IMR-90 (cell line): ENCODE measurements around the gene LTBP1. TPM values are rescaled to one million over a fixed set of nuclear protein-coding genes. Genes with fewer than 3 reads are reported as not detected.

Experiments
- ATAC-seq: fragments of 200-7000 bp; cut with Tn5 transposase; 2 replicates; pipeline ENCODE4 v1.9.1; 2020; ENCODE audit warnings: low read depth, mild to moderate bottlenecking, moderate library complexity
- BruUV-seq: library from RNA; stranded (reverse); fragments of 400-500 nt; replicated peaks from 2 replicates; lab custom pipeline; 2021; lab: Mats Ljungman, UMichigan
- CTCF ChIA-PET: fragments of 300-600 bp; formaldehyde crosslinking; extraction: SDS; loops from one replicate; lab custom pipeline; 2021; ENCODE audit warnings: antibody characterized with exemption; lab: Yijun Ruan, JAX
- POLR2A ChIA-PET: fragments of 300-600 bp; sonication (Branson Sonifier 250); formaldehyde crosslinking; loops from one replicate; lab custom pipeline; 2022; ENCODE audit warnings: antibody characterized with exemption; ENCODE audit not compliant: unreplicated experiment; lab: Charles Lee
- DNase-seq: peaks from one replicate; pipeline ENCODE4 v3.0.0; 2013
- H2AFZ ChIP-seq: replicated peaks from 2 replicates; pipeline ENCODE3; 2013; ENCODE audit warnings: low read length, mild to moderate bottlenecking; ENCODE audit not compliant: poor library complexity
- H2AK5ac ChIP-seq: 2 replicates; pipeline ENCODE4 v1.6.1; 2013; ENCODE audit warnings: low read depth, low read length, inconsistent platforms
- H2AK9ac ChIP-seq: replicated peaks from 2 replicates; pipeline ENCODE3; 2013; ENCODE audit warnings: mild to moderate bottlenecking, low read depth, low read length, moderate library complexity; ENCODE audit not compliant: poor library complexity
- H2BK120ac ChIP-seq: 2 replicates; pipeline ENCODE4 v1.6.1; 2013; ENCODE audit warnings: low read depth, low read length, inconsistent platforms
- H2BK15ac ChIP-seq: 3 replicates; pipeline ENCODE4 v1.6.1; 2013; ENCODE audit warnings: low read depth, low read length, inconsistent platforms
- H2BK20ac ChIP-seq: 2 replicates; pipeline ENCODE4 v1.6.1; 2013; ENCODE audit warnings: low read depth, mild to moderate bottlenecking, inconsistent platforms, low read length, moderate library complexity
- H2BK5ac ChIP-seq: 2 replicates; pipeline ENCODE4 v1.6.1; 2013; ENCODE audit warnings: mild to moderate bottlenecking, low read depth, low read length, inconsistent platforms; ENCODE audit not compliant: poor library complexity, severe bottlenecking
- H3K14ac ChIP-seq: replicated peaks from 2 replicates; pipeline ENCODE4 v1.6.1; 2013; ENCODE audit warnings: low read depth, low read length, inconsistent platforms
- H3K18ac ChIP-seq: 2 replicates; pipeline ENCODE4 v1.6.1; 2013; ENCODE audit warnings: low read depth, low read length, control low read depth
- H3K23ac ChIP-seq: 2 replicates; pipeline ENCODE4 v1.6.1; 2013; ENCODE audit warnings: low read depth, low read length, inconsistent platforms
- H3K27ac ChIP-seq: 2 replicates; pipeline ENCODE4 v1.5.1; 2013; ENCODE audit warnings: mild to moderate bottlenecking, control low read depth, low read length; ENCODE audit not compliant: insufficient read depth
- H3K27me3 ChIP-seq: 2 replicates; pipeline ENCODE4 v1.6.1; 2013; ENCODE audit warnings: low read length; ENCODE audit not compliant: control insufficient read depth, insufficient read depth
- H3K36me3 ChIP-seq: 2 replicates; pipeline ENCODE4 v1.6.1; 2013; ENCODE audit warnings: low read length, mixed read lengths; ENCODE audit not compliant: control insufficient read depth, insufficient read depth
- H3K4ac ChIP-seq: 2 replicates; pipeline ENCODE4 v1.6.1; 2013; ENCODE audit warnings: low read depth, low read length, inconsistent platforms
- H3K4me1 ChIP-seq: 2 replicates; pipeline ENCODE4 v1.6.1; 2013; ENCODE audit warnings: low read length, mixed read lengths; ENCODE audit not compliant: control insufficient read depth, insufficient read depth
- H3K4me2 ChIP-seq: 2 replicates; pipeline ENCODE4 v1.6.1; 2013; ENCODE audit warnings: low read depth, mild to moderate bottlenecking, control low read depth, low read length, moderate library complexity
- H3K4me3 ChIP-seq: 2 replicates; pipeline ENCODE4 v1.5.1; 2013; ENCODE audit warnings: low read depth, mild to moderate bottlenecking, control low read depth, low read length, moderate library complexity; ENCODE audit not compliant: insufficient read depth
- H3K56ac ChIP-seq: 2 replicates; pipeline ENCODE4 v1.6.1; 2013; ENCODE audit warnings: low read length, inconsistent platforms; ENCODE audit not compliant: insufficient read depth; ENCODE audit errors: extremely low read depth
- H3K79me1 ChIP-seq, 2 experiments: 2 replicates each; pipeline ENCODE4 v1.6.1; 2013; ENCODE audit warnings: low read length in 2 of 2, inconsistent platforms in 1 of 2, low read depth in 1 of 2
- H3K9ac ChIP-seq: 2 replicates; pipeline ENCODE4 v1.6.1; 2013; ENCODE audit warnings: low read depth, low read length, control low read depth
- H3K9me1 ChIP-seq: 2 replicates; pipeline ENCODE4 v1.6.1; 2013; ENCODE audit warnings: low read length, inconsistent platforms; ENCODE audit not compliant: insufficient read depth
- H3K9me3 ChIP-seq: 2 replicates; pipeline ENCODE4 v1.6.1; 2013; ENCODE audit warnings: low read length; ENCODE audit not compliant: control insufficient read depth, insufficient read depth
- H4K20me1 ChIP-seq: 2 replicates; pipeline ENCODE4 v1.6.1; 2013; ENCODE audit warnings: low read length, inconsistent platforms; ENCODE audit not compliant: insufficient read depth
- H4K5ac ChIP-seq: 2 replicates; pipeline ENCODE4 v1.6.1; 2013; ENCODE audit warnings: mild to moderate bottlenecking, low read depth, low read length, control low read depth
- H4K8ac ChIP-seq, 2 experiments: 2 replicates each; pipeline ENCODE4 v1.6.1; 2013; ENCODE audit warnings: low read depth in 2 of 2, low read length in 2 of 2, control low read depth in 1 of 2, inconsistent platforms in 1 of 2
- H4K91ac ChIP-seq: 2 replicates; pipeline ENCODE4 v1.6.1; 2013; ENCODE audit warnings: low read depth, low read length, inconsistent platforms; ENCODE audit not compliant: insufficient read depth
- BHLHE40 ChIP-seq: fragments of 150-350 bp; IDR thresholded peaks from 2 replicates; pipeline ENCODE4 v1.6.1; 2016; ENCODE audit warnings: mild to moderate bottlenecking, low read depth, low read length
- CEBPB ChIP-seq: IDR thresholded peaks from 2 replicates; pipeline ENCODE4 v1.6.1; 2012; ENCODE audit warnings: low read depth, low read length, improper control_type of control experiment
- CTCF ChIP-seq: conservative IDR thresholded peaks from 2 replicates; pipeline ENCODE4 v1.5.1; 2012; ENCODE audit warnings: mild to moderate bottlenecking, low read depth, low read length, improper control_type of control experiment
- ELK1 ChIP-seq: fragments of 150-350 bp; IDR thresholded peaks from 2 replicates; pipeline ENCODE4 v1.6.1; 2016; ENCODE audit warnings: low read depth, mild to moderate bottlenecking, low read length, moderate library complexity, borderline replicate concordance
- FOS ChIP-seq: fragments of 150-350 bp; IDR thresholded peaks from 2 replicates; pipeline ENCODE4 v1.6.1; 2016; ENCODE audit warnings: low read depth, low read length
- MAZ ChIP-seq: IDR thresholded peaks from 2 replicates; pipeline ENCODE4 v1.6.1; 2012; ENCODE audit warnings: low read depth, mild to moderate bottlenecking, low read length, improper control_type of control experiment, moderate library complexity, borderline replicate concordance
- MXI1 ChIP-seq: IDR thresholded peaks from 2 replicates; pipeline ENCODE4 v1.6.1; 2012; ENCODE audit warnings: low read depth, mild to moderate bottlenecking, low read length, moderate library complexity, borderline replicate concordance
- NFE2L2 ChIP-seq: fragments of 150-350 bp; IDR thresholded peaks from 2 replicates; pipeline ENCODE4 v1.6.1; 2016; ENCODE audit warnings: low read depth, mild to moderate bottlenecking, low read length
- POLR2A ChIP-seq: IDR thresholded peaks from 2 replicates; pipeline ENCODE4 v1.6.1; 2012; ENCODE audit warnings: mild to moderate bottlenecking, low read depth, low read length
- RAD21 ChIP-seq: IDR thresholded peaks from 2 replicates; pipeline ENCODE4 v1.6.1; 2012; ENCODE audit warnings: low read length, improper control_type of control experiment
- RCOR1 ChIP-seq: IDR thresholded peaks from 2 replicates; pipeline ENCODE4 v1.6.1; 2012; ENCODE audit warnings: mild to moderate bottlenecking, low read length, improper control_type of control experiment; ENCODE audit not compliant: insufficient replicate concordance
- SMC3 ChIP-seq: fragments of 150-350 bp; IDR thresholded peaks from 2 replicates; pipeline ENCODE4 v1.6.1; 2016; ENCODE audit warnings: low read depth, mild to moderate bottlenecking, antibody characterized with exemption, low read length, moderate library complexity
- USF2 ChIP-seq: fragments of 150-350 bp; IDR thresholded peaks from 2 replicates; pipeline ENCODE4 v1.6.1; 2017; ENCODE audit warnings: mild to moderate bottlenecking, antibody characterized with exemption, low read length, low read depth
- WGBS, 2 experiments: methylation state at CpG; one replicate each; pipeline versions ENCODE4 v1.1.5 to v1.1.7; 2013; ENCODE audit warnings: missing lambda C conversion rate in 2 of 2; ENCODE audit not compliant: insufficient read length in 1 of 2; ENCODE audit errors: extremely low coverage in 2 of 2; 5-methylcytosine and 5-hydroxymethylcytosine counted together
- dilution Hi-C: fragments of 300-500 bp; cut with HindIII; formaldehyde crosslinking; loops from one replicate; pipeline ENCODE4 v1.14.3; 2018; ENCODE audit warnings: low sequenced_read_pairs; ENCODE audit not compliant: unreplicated experiment
- in situ Hi-C: fragments of 300-500 bp; cut with MboI; formaldehyde crosslinking; loops from 3 replicates; pipeline ENCODE4 v1.14.3; 2019; ENCODE audit warnings: low sequenced_read_pairs, inconsistent platforms, mixed read lengths
- intact Hi-C: fragments of 100-400 bp; cut with micrococcal nuclease; formaldehyde crosslinking; loops from 2 replicates; pipeline ENCODE4 v1.10.0; 2022
- polyA plus RNA-seq, 3 experiments: library from polyadenylated mRNA; depleted of rRNA; stranded (reverse); fragments of >200 nt; gene quantifications; 2 replicates each; pipeline ENCODE4 v1.2.3, GENCODE V29; 2012; ENCODE audit warnings: low replicate concordance in 1 of 3
- total RNA-seq: library from RNA; depleted of rRNA; stranded (reverse); fragments of >200 nt; gene quantifications from 2 replicates; pipeline ENCODE4 v1.2.3, GENCODE V29; 2012

The LTBP1 gene
- total and polyA plus RNA-seq, 2 of the 4 experiments (the other 2 are of a cell fraction): 235 to 326 TPM

- Histone ChIP-seq H2AFZ (peak overlapping the region; percentile 6), H2BK120ac (0 out of 2 replicates have a peak overlapping the region, but pooled peaks have one; percentile 9), H3K4me1 (peaks cover 3% of the 10 kb centered on the region; the same call in 1 of the 2 replicates), H4K8ac (peak overlapping the region in 1 of 2 experiments; percentile 36; a peak in 2 of 4 replicates), H4K5ac (no peak overlapping the region), H2AK5ac (0 out of 2 replicates have a peak overlapping the region, but pooled peaks have one; percentile 9), H3K79me1 (peaks cover 8 to 24% of the 10 kb centered on the region in 2 experiments), H3K36me3 (peaks cover 40% of the 10 kb centered on the region), H3K27me3 (no peaks in the 10 kb centered on the region), H2BK5ac (peak overlapping the region; percentile 39), H3K9me1 (peaks cover 5% of the 10 kb centered on the region; the same call in 1 of the 2 replicates), H3K23ac (no peak overlapping the region), H2AK9ac (no peak overlapping the region), H3K18ac (no peak overlapping the region; the same call in 1 of the 2 replicates), H2BK15ac (no peak overlapping the region), H3K4me3 (no peak overlapping the region), H4K91ac (no peak overlapping the region), H2BK20ac (no peak overlapping the region), H3K4me2 (no peak overlapping the region), H3K14ac (no peak overlapping the region), H3K27ac (0 out of 2 replicates have a peak overlapping the region, but pooled peaks have one; percentile 0), H3K56ac (no peak overlapping the region), H4K20me1 (no peaks in the 10 kb centered on the region), H3K9me3 (no peaks in the 10 kb centered on the region), H3K4ac (no peak overlapping the region), H3K9ac (no peak overlapping the region)
- no CpG with 5 or more reads among the region's 12 CpGs for WGBS, 2 experiments
- intact Hi-C loops: loop anchor here (5.0 kb wide), 1 partner anchor 86 kb away; no protein-coding TSS in a partner anchor
- peak; percentile 96 for DNase-seq
- ATAC-seq: peak; percentile 79
- ChIA-PET CTCF (interaction anchor here (0.6 to 0.8 kb wide), 2 partner anchors 133 to 321 kb away, joined by 4 to 5 read pairs; no protein-coding TSS in a partner anchor), POLR2A (interaction anchor here (0.6 kb wide), 1 partner anchor 139 kb away, joined by 4 read pairs; no protein-coding TSS in a partner anchor)
- in situ Hi-C loops: no loop called here
- BruUV-seq: no TSS peak
- dilution Hi-C loops: no loop called here
- TF ChIP-seq RAD21 (no peak), MAZ (peak; percentile 59), NFE2L2 (peak; percentile 63; the same call in 1 of the 2 replicates), POLR2A (no peak), MXI1 (no peak), CEBPB (no peak; the same call in 1 of the 2 replicates), BHLHE40 (peak; percentile 70), RCOR1 (peak; percentile 38), ELK1 (no peak), SMC3 (no peak), CTCF (no peak), FOS (peak; percentile 96), USF2 (peak; percentile 71)
These were observed 329.1 kb downstream of the LTBP1 start for GRCh38 chr2:33275689-33276444.
